ENCODE results near the gene CCDC3.
"Not testable (repeated sequence)": the region's sequence is repeated elsewhere in the genome, so short reads cannot be mapped to it uniquely, and the experiment has no call there.

Gene CCDC3

GRCh38 chr10:13003004-13003403 is 1.5 kb upstream of the CCDC3 start:
- H3K27ac ChIP-seq = no peak overlapping the region
- H3K4me3 ChIP-seq = no peak overlapping the region

GRCh38 chr10:13001887-13002212 is 337 bp upstream of the CCDC3 start:
- peak overlapping the region in 6 of 21 experiments; percentile 31 to 81 (median 64) for H3K27ac ChIP-seq

GRCh38 chr10:13000431-13000830 is 1.1 kb downstream of the CCDC3 start:
- H3K4me3 ChIP-seq = peak overlapping the region; percentile 32 to 60 (median 48)
- peak overlapping the region in 6 of 21 experiments; percentile 31 to 72 (median 58) for H3K27ac ChIP-seq

More at GRCh38 chr10:13001887-13002212, 337 bp upstream of the CCDC3 start:
- H3K4me3 ChIP-seq = peak overlapping the region; percentile 32 to 60 (median 48)

- peak overlapping the region in 4 of 7 experiments; percentile 1 to 60 (median 43) for H3K4me3 ChIP-seq
Measured at GRCh38 chr10:12999849-13000248, 1.7 kb downstream of the CCDC3 start.

GRCh38 chr10:12995425-12995861 is 6.1 kb downstream of the CCDC3 start:
- Histone ChIP-seq H3K27ac (no peak overlapping the region), H3K4me3 (no peak overlapping the region)

More at GRCh38 chr10:12999849-13000248, 1.7 kb downstream of the CCDC3 start:
- H3K27ac ChIP-seq = peak overlapping the region in 2 of 21 experiments; percentile 31 to 55

GRCh38 chr10:12993595-12993994 is 7.9 kb downstream of the CCDC3 start:
- no peak overlapping the region for H3K4me3 ChIP-seq
- H3K27ac ChIP-seq = no peak overlapping the region

- H3K27ac ChIP-seq = no peak overlapping the region
- no peak overlapping the region for H3K4me3 ChIP-seq
Measured at GRCh38 chr10:12985347-12985746, 16.2 kb downstream of the CCDC3 start.

- H3K4me3 ChIP-seq = no peak overlapping the region
- H3K27ac ChIP-seq = no peak overlapping the region
Measured at GRCh38 chr10:12984165-12984747, 17.3 kb downstream of the CCDC3 start.

- H3K4me3 ChIP-seq, H3K27ac ChIP-seq: not testable (repeated sequence)
Measured at GRCh38 chr10:12983568-12983967, 17.9 kb downstream of the CCDC3 start.

- H3K4me3 ChIP-seq = no peak overlapping the region
- H3K27ac ChIP-seq = no peak overlapping the region
Measured at GRCh38 chr10:12981570-12981969, 19.9 kb downstream of the CCDC3 start.

GRCh38 chr10:12980713-12981306 is 20.7 kb downstream of the CCDC3 start:
- no peak overlapping the region for H3K27ac ChIP-seq
- no peak overlapping the region for H3K4me3 ChIP-seq

- no peak overlapping the region for H3K27ac ChIP-seq
- H3K4me3 ChIP-seq = no peak overlapping the region
Measured at GRCh38 chr10:12980102-12980661, 21.3 kb downstream of the CCDC3 start.

GRCh38 chr10:12978891-12979290 is 22.6 kb downstream of the CCDC3 start:
- H3K27ac ChIP-seq = no peak overlapping the region
- no peak overlapping the region for H3K4me3 ChIP-seq

- H3K4me3 ChIP-seq = no peak overlapping the region
- H3K27ac ChIP-seq = peak overlapping the region in 1 of 21 experiments; percentile 4
Measured at GRCh38 chr10:12975906-12976305, 25.6 kb downstream of the CCDC3 start.

- Histone ChIP-seq H3K4me3 (no peak overlapping the region), H3K27ac (no peak overlapping the region)
Measured at GRCh38 chr10:12975266-12975665, 26.2 kb downstream of the CCDC3 start.

- no peak overlapping the region for H3K27ac ChIP-seq
- no peak overlapping the region for H3K4me3 ChIP-seq
Measured at GRCh38 chr10:12974491-12975199, 26.9 kb downstream of the CCDC3 start.

- no peak overlapping the region for H3K27ac ChIP-seq
Measured at GRCh38 chr10:12974078-12974477, 27.4 kb downstream of the CCDC3 start.

GRCh38 chr10:12973149-12973718 is 28.3 kb downstream of the CCDC3 start:
- H3K4me3 ChIP-seq = no peak overlapping the region
- H3K27ac ChIP-seq = no peak overlapping the region

More at GRCh38 chr10:12974078-12974477, 27.4 kb downstream of the CCDC3 start:
- H3K4me3 ChIP-seq = no peak overlapping the region

- Histone ChIP-seq H3K27ac (no peak overlapping the region), H3K4me3 (no peak overlapping the region)
Measured at GRCh38 chr10:12972146-12972545, 29.4 kb downstream of the CCDC3 start.
